OCI-LY1 (cell line): ENCODE measurements around the gene FCGR2B.
"Not testable (repeated sequence)": the region's sequence is repeated elsewhere in the genome, so short reads cannot be mapped to it uniquely, and the experiment has no call there.

ENCODE experiments used
- EZH2 ChIP-seq: fragments of 200-600 bp; sonication (generic), shearing (Covaris generic); IDR thresholded peaks from 2 replicates; pipeline ENCODE4 v1.8.0; 2017; ENCODE audit warnings: borderline replicate concordance, mixed run types, mild to moderate bottlenecking, antibody characterized with exemption, low read length, moderate library complexity, mixed read lengths
- TF ChIP-seq, protein P1 (sequence below): fragments of 200-600 bp; sonication (generic), shearing (Covaris generic); IDR thresholded peaks from 2 replicates; pipeline ENCODE4 v1.5.1; 2017; ENCODE audit warnings: mild to moderate bottlenecking, antibody characterized with exemption, low read length, moderate library complexity, mixed read lengths

DNA sequence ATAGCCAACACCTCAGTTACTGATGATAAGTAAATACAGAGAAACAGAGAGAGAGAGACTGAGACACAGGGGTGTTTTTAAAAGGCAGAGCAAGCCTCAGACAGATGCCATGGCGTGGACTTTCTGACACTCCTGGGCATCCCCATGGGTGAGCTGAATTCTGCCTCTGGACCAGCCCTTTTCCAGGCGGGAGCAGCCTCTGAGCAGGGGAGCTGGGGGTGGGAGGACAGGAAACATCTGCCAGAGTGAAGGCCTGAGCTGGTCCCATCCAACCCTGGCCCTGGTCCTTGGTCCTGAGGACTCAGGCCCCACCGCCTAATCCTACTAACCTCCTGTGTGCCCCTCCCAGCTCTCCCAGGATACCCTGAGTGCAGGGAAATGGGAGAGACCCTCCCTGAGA is 12.0 kb downstream of the FCGR2B start:
- TF ChIP-seq, protein P1, sequence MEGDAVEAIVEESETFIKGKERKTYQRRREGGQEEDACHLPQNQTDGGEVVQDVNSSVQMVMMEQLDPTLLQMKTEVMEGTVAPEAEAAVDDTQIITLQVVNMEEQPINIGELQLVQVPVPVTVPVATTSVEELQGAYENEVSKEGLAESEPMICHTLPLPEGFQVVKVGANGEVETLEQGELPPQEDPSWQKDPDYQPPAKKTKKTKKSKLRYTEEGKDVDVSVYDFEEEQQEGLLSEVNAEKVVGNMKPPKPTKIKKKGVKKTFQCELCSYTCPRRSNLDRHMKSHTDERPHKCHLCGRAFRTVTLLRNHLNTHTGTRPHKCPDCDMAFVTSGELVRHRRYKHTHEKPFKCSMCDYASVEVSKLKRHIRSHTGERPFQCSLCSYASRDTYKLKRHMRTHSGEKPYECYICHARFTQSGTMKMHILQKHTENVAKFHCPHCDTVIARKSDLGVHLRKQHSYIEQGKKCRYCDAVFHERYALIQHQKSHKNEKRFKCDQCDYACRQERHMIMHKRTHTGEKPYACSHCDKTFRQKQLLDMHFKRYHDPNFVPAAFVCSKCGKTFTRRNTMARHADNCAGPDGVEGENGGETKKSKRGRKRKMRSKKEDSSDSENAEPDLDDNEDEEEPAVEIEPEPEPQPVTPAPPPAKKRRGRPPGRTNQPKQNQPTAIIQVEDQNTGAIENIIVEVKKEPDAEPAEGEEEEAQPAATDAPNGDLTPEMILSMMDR: not testable (repeated sequence)
- TF ChIP-seq EZH2: not testable (repeated sequence)
